CD4-positive, alpha-beta memory T cell (primary cell): Measurements from ENCODE around the gene MYL9. TPM values are rescaled to one million over a fixed set of nuclear protein-coding genes. Genes with fewer than 3 reads are reported as not detected.

Source experiments
- CTCF ChIA-PET: fragments of 350-600 bp; sonication (Branson Sonifier 250); formaldehyde crosslinking; loops from one replicate; lab custom pipeline; 2021; ENCODE audit warnings: inconsistent platforms; ENCODE audit not compliant: partially characterized antibody; lab: Charles Lee
- POLR2A ChIA-PET: fragments of 350-600 bp; sonication (Branson Sonifier 250); formaldehyde crosslinking; loops from one replicate; lab custom pipeline; 2021; ENCODE audit not compliant: partially characterized antibody; lab: Charles Lee
- DNase-seq, 5 donors: peaks; one replicate each; pipeline versions ENCODE4 v3.0.0 to v3.0.0-alpha.2; 2020 to 2022; ENCODE audit warnings: mixed read lengths in 1 of 5
- H3K27ac ChIP-seq: one replicate; pipeline ENCODE4 v1.7.0; 2013; ENCODE audit warnings: low read depth, low read length
- H3K27me3 ChIP-seq: 2 replicates; pipeline ENCODE4 v1.7.0; 2013; ENCODE audit warnings: mild to moderate bottlenecking, low read length, moderate library complexity; ENCODE audit not compliant: insufficient read depth
- H3K36me3 ChIP-seq: 2 replicates; pipeline ENCODE4 v1.7.0; 2013; ENCODE audit warnings: mild to moderate bottlenecking, low read length, moderate library complexity; ENCODE audit not compliant: insufficient read depth
- H3K4me1 ChIP-seq: 2 replicates; pipeline ENCODE4 v1.7.0; 2013; ENCODE audit warnings: mild to moderate bottlenecking, low read length, moderate library complexity; ENCODE audit not compliant: insufficient read depth
- H3K4me3 ChIP-seq, 2 donors: one replicate each; pipeline ENCODE4 v1.7.0; 2013; ENCODE audit warnings: low read length in 2 of 2, mild to moderate bottlenecking in 1 of 2
- H3K9me3 ChIP-seq, 2 donors: one replicate each; pipeline ENCODE4 v1.7.0; 2013; ENCODE audit warnings: low read length in 2 of 2, control low read depth in 1 of 2; ENCODE audit not compliant: control insufficient read depth in 1 of 2
- H3K27ac Mint-ChIP-seq, 7 donors: one replicate each; pipeline ENCODE4 v1.8.0; 2020 to 2021; ENCODE audit warnings: mixed read lengths in 7 of 7, mild to moderate bottlenecking in 6 of 7, inconsistent platforms in 3 of 7, moderate library complexity in 3 of 7
- H3K27me3 Mint-ChIP-seq, 2 donors: one replicate each; pipeline ENCODE4 v1.8.0; 2020 to 2021; ENCODE audit warnings: mixed read lengths in 2 of 2
- H3K36me3 Mint-ChIP-seq, 2 donors: one replicate each; pipeline ENCODE4 v1.8.0; 2020 to 2021; ENCODE audit warnings: mixed read lengths in 2 of 2, inconsistent platforms in 1 of 2, mild to moderate bottlenecking in 1 of 2
- H3K4me1 Mint-ChIP-seq, 4 donors: one replicate each; pipeline ENCODE4 v1.8.0; 2020 to 2021; ENCODE audit warnings: mixed read lengths in 4 of 4, mild to moderate bottlenecking in 1 of 4
- H3K4me3 Mint-ChIP-seq, 8 donors: one replicate each; pipeline ENCODE4 v1.8.0; 2020 to 2021; ENCODE audit warnings: mixed read lengths in 8 of 8, mild to moderate bottlenecking in 7 of 8, moderate library complexity in 6 of 8, inconsistent platforms in 3 of 8
- H3K9me3 Mint-ChIP-seq, 8 donors: one replicate each; pipeline ENCODE4 v1.8.0; 2020 to 2021; ENCODE audit warnings: mixed read lengths in 8 of 8, mild to moderate bottlenecking in 5 of 8, inconsistent platforms in 3 of 8, moderate library complexity in 1 of 8
- intact Hi-C: fragments of 100-400 bp; cut with micrococcal nuclease; formaldehyde crosslinking; loops from one replicate; pipeline ENCODE4 v1.15.1; 2023
- polyA plus RNA-seq, 2 donors: library from polyadenylated mRNA; unstranded; fragments of 300-500 nt; fragmentation: Illumina TruSeq; gene quantifications; one replicate each; pipeline ENCODE4 v1.2.3, GENCODE V29; 2021
- total RNA-seq, 2 experiments: library from RNA; stranded (reverse); gene quantifications; one replicate each; pipeline ENCODE4 v1.2.3, GENCODE V29; 2021

The MYL9 gene
- total and polyA plus RNA-seq, 4 experiments from 2014 or later = not detected

GRCh38 chr20:36571564-36572504, 30.5 kb downstream of the MYL9 start:
- no peaks in the 10 kb centered on the region for H3K36me3 ChIP-seq
- intact Hi-C loops = loop anchor here (2.0 to 10.0 kb wide), 2 partner anchors 109 to 617 kb away; partner anchors contain the start of gene SCAND1
- DNase-seq = no peak
- no peaks in the 10 kb centered on the region for H3K27me3 ChIP-seq
- CTCF ChIA-PET = interaction anchor here (0.6 to 11.4 kb wide), 6 partner anchors 14 to 174 kb away, joined by 3 to 132 read pairs (median 6); partner anchors contain the start of genes NDRG3 and RAB5IF
- H3K36me3 Mint-ChIP-seq = peaks cover 0 to 15% of the 10 kb centered on the region in 2 donors
- peaks cover 0 to 4% (median 0%) of the 10 kb centered on the region in 8 donors for H3K9me3 Mint-ChIP-seq
- no peaks in the 10 kb centered on the region for H3K9me3 ChIP-seq
- H3K4me1 Mint-ChIP-seq = peaks cover 24 to 46% (median 30%) of the 10 kb centered on the region in 4 donors
- H3K27ac Mint-ChIP-seq = peak overlapping the region; percentile 95 to 99 (median 99)
- H3K27me3 Mint-ChIP-seq = no peaks in the 10 kb centered on the region
- no peak overlapping the region for H3K4me3 ChIP-seq
- peak overlapping the region; percentile 100 for H3K27ac ChIP-seq
- peaks cover 35% of the 10 kb centered on the region for H3K4me1 ChIP-seq
- POLR2A ChIA-PET = interaction anchor here (1.1 to 10.7 kb wide), 5 partner anchors 10 to 74 kb away, joined by 3 to 202 read pairs (median 10); partner anchors contain the start of genes RAB5IF and SLA2
- peak overlapping the region in 6 of 8 donors; percentile 85 to 95 (median 87) for H3K4me3 Mint-ChIP-seq

DNA sequence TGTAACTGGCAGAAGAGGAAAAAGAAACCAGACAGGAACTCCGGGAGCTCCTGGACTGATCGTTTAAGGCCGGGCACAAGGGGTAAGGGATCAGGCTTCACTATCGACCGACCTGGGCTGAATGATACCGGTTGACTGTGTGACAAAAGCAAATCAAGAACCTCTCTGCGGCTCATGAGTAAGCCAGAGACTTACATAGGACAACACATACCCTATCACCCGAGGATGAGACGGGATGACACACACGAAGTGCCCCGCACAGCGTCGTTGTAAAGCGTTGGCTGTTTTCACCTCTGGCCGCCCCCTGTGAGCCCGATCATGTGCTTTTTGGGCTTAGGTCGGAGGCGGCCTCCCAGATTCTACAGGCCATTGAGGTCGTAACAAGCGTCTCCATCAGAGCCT, 31.4 kb downstream of the MYL9 start:
- POLR2A ChIA-PET = interaction anchor here (1.2 to 10.7 kb wide), 5 partner anchors 11 to 73 kb away, joined by 4 to 202 read pairs (median 10); partner anchors contain the start of genes RAB5IF and SLA2
- Mint-ChIP-seq H3K9me3 (peaks cover 0 to 4% (median 0%) of the 10 kb centered on the region in 8 donors), H3K27me3 (no peaks in the 10 kb centered on the region), H3K4me3 (peak overlapping the region; percentile 85 to 95 (median 88)), H3K27ac (peak overlapping the region; percentile 95 to 99 (median 99)), H3K4me1 (peaks cover 24 to 46% (median 30%) of the 10 kb centered on the region in 4 donors), H3K36me3 (peaks cover 0 to 15% of the 10 kb centered on the region in 2 donors)
- no peaks in the 10 kb centered on the region for H3K27me3 ChIP-seq
- peak in 4 of 5 donors; percentile 61 to 86 (median 68) for DNase-seq
- H3K4me1 ChIP-seq = peaks cover 35% of the 10 kb centered on the region
- intact Hi-C loops = loop anchor here (1.0 to 10.0 kb wide), 5 partner anchors 16 to 618 kb away; partner anchors contain the start of genes RAB5IF and SCAND1
- H3K36me3 ChIP-seq = no peaks in the 10 kb centered on the region
- H3K27ac ChIP-seq = peak overlapping the region; percentile 100
- no peaks in the 10 kb centered on the region for H3K9me3 ChIP-seq
- peak overlapping the region; percentile 47 to 73 for H3K4me3 ChIP-seq
- CTCF ChIA-PET = interaction anchor here (1.2 to 11.4 kb wide), 3 partner anchors 17 to 173 kb away, joined by 3 to 132 read pairs (median 37); partner anchors contain the start of genes NDRG3 and RAB5IF

- Mint-ChIP-seq H3K4me3 (peak within 1 kb of the TSS; percentile 89 to 96 (median 92)), H3K9me3 (peaks cover 0 to 4% (median 0%) of the 10 kb centered on the region in 8 donors), H3K27me3 (no peaks in the 10 kb centered on the region), H3K36me3 (peaks cover 0 to 15% of the 10 kb centered on the region in 2 donors), H3K4me1 (peaks cover 24 to 46% (median 30%) of the 10 kb centered on the region in 4 donors), H3K27ac (peak within 1 kb of the TSS; percentile 95 to 99 (median 99))
- peak within 1 kb of the TSS; percentile 47 to 73 for H3K4me3 ChIP-seq
- H3K4me1 ChIP-seq = peaks cover 35% of the 10 kb centered on the region
- DNase-seq = peak; percentile 87 to 92 (median 89)
- H3K36me3 ChIP-seq = no peaks in the 10 kb centered on the region
- H3K9me3 ChIP-seq = no peaks in the 10 kb centered on the region
- peak within 1 kb of the TSS; percentile 100 for H3K27ac ChIP-seq
- H3K27me3 ChIP-seq = no peaks in the 10 kb centered on the region
- POLR2A ChIA-PET = interaction anchor here (0.8 to 10.7 kb wide), 12 partner anchors 9 to 619 kb away, joined by 3 to 202 read pairs (median 4); partner anchors contain the start of genes RAB5IF, SCAND1 and SLA2
- intact Hi-C loops = loop anchor here (1.0 to 10.0 kb wide), 5 partner anchors 17 to 618 kb away; partner anchors contain the start of genes RAB5IF and SCAND1
- CTCF ChIA-PET = interaction anchor here (1.2 to 11.4 kb wide), 3 partner anchors 16 to 173 kb away, joined by 3 to 132 read pairs (median 37); partner anchors contain the start of genes NDRG3 and RAB5IF
Observed at GRCh38 chr20:36573103-36573797, 31.9 kb downstream of the MYL9 start, which contains the start of gene TGIF2. TSS of gene TGIF2 (plus strand) at chr20:36573597. CDS start at chr20:36578775, 5,178 bp downstream.

GRCh38 chr20:36573798-36574365, 32.6 kb downstream of the MYL9 start:
- no peaks in the 10 kb centered on the region for H3K9me3 ChIP-seq
- Mint-ChIP-seq H3K4me3 (peak overlapping the region; percentile 43 to 96 (median 71)), H3K36me3 (peaks cover 0 to 20% of the 10 kb centered on the region in 2 donors), H3K27me3 (no peaks in the 10 kb centered on the region), H3K4me1 (peaks cover 24 to 46% (median 30%) of the 10 kb centered on the region in 4 donors), H3K9me3 (peaks cover 0 to 4% (median 0%) of the 10 kb centered on the region in 8 donors), H3K27ac (peak overlapping the region; percentile 55 to 95 (median 84))
- ChIA-PET POLR2A (interaction anchor here (0.8 to 10.7 kb wide), 14 partner anchors 9 to 620 kb away, joined by 3 to 202 read pairs (median 4); partner anchors contain the start of genes RAB5IF, SCAND1 and SLA2), CTCF (interaction anchor here (6.7 to 11.4 kb wide), 2 partner anchors 16 to 31 kb away, joined by 37 to 132 read pairs; partner anchors contain the start of gene RAB5IF)
- H3K36me3 ChIP-seq = peaks cover 6% of the 10 kb centered on the region
- peak overlapping the region; percentile 100 for H3K27ac ChIP-seq
- peak in 3 of 5 donors; percentile 35 to 41 (median 37) for DNase-seq
- H3K4me3 ChIP-seq = peak overlapping the region; percentile 23 to 73
- intact Hi-C loops = loop anchor here (1.0 to 10.0 kb wide), 6 partner anchors 18 to 619 kb away; partner anchors contain the start of genes RAB5IF and SCAND1
- peaks cover 40% of the 10 kb centered on the region for H3K4me1 ChIP-seq
- no peaks in the 10 kb centered on the region for H3K27me3 ChIP-seq

- Mint-ChIP-seq H3K4me3 (peak overlapping the region; percentile 86 to 96 (median 92)), H3K36me3 (peaks cover 0 to 24% of the 10 kb centered on the region in 2 donors), H3K9me3 (peaks cover 0 to 4% (median 0%) of the 10 kb centered on the region in 8 donors), H3K27me3 (no peaks in the 10 kb centered on the region), H3K27ac (peak overlapping the region; percentile 94 to 97 (median 96)), H3K4me1 (peaks cover 24 to 46% (median 32%) of the 10 kb centered on the region in 4 donors)
- H3K36me3 ChIP-seq = peaks cover 13% of the 10 kb centered on the region
- peak; percentile 51 to 70 (median 59) for DNase-seq
- peaks cover 40% of the 10 kb centered on the region for H3K4me1 ChIP-seq
- peak overlapping the region; percentile 23 to 73 for H3K4me3 ChIP-seq
- intact Hi-C loops = loop anchor here (1.0 to 10.0 kb wide), 2 partner anchors 21 to 620 kb away; partner anchors contain the start of gene SCAND1
- CTCF ChIA-PET = interaction anchor here (1.2 to 11.4 kb wide), 3 partner anchors 15 to 180 kb away, joined by 3 to 132 read pairs (median 37); partner anchors contain the start of gene RAB5IF
- no peaks in the 10 kb centered on the region for H3K27me3 ChIP-seq
- peak overlapping the region; percentile 100 for H3K27ac ChIP-seq
- POLR2A ChIA-PET = interaction anchor here (0.8 to 10.7 kb wide), 9 partner anchors 8 to 620 kb away, joined by 3 to 202 read pairs (median 7); partner anchors contain the start of genes RAB5IF, SCAND1 and SLA2
- no peaks in the 10 kb centered on the region for H3K9me3 ChIP-seq
Observed at GRCh38 chr20:36574366-36575135, 33.2 kb downstream of the MYL9 start.
